Caco-2 (cell line): ENCODE data around the gene CAPZB. TPM values are rescaled to one million over a fixed set of nuclear protein-coding genes. Genes with fewer than 3 reads are reported as not detected.

Source experiments
- BruUV-seq: library from RNA; stranded (reverse); fragments of 400-500 nt; replicated peaks from 2 replicates; lab custom pipeline; 2021; lab: Mats Ljungman, UMichigan
- CTCF ChIA-PET: fragments of 300-600 bp; sonication (Branson Sonifier 250); formaldehyde crosslinking; loops from one replicate; lab custom pipeline; 2022; ENCODE audit warnings: antibody characterized with exemption; lab: Charles Lee
- POLR2A ChIA-PET: fragments of 300-600 bp; sonication (Branson Sonifier 250); formaldehyde crosslinking; loops from one replicate; lab custom pipeline; 2022; ENCODE audit warnings: antibody characterized with exemption; lab: Charles Lee
- DNase-seq, 2 experiments: peaks; one replicate each; pipeline versions ENCODE4 v3.0.0 to v3.0.0-alpha.2; 2020 to 2022
- H3K27me3 ChIP-seq: replicated peaks from 2 replicates; pipeline ENCODE4 v1.6.0; 2011; ENCODE audit warnings: low read length; ENCODE audit not compliant: control insufficient read depth, insufficient read depth
- H3K36me3 ChIP-seq: 2 replicates; pipeline ENCODE4 v1.5.1; 2011; ENCODE audit warnings: low read length; ENCODE audit not compliant: control insufficient read depth, insufficient read depth
- H3K4me1 ChIP-seq: fragments of 250-450 bp; sonication (Bioruptor Pico); 2 replicates; pipeline ENCODE4 v1.5.1; 2020; ENCODE audit warnings: mild to moderate bottlenecking
- H3K4me3 ChIP-seq: 2 replicates; pipeline ENCODE4 v1.5.1; 2011; ENCODE audit warnings: low read depth, mild to moderate bottlenecking, control low read depth, low read length
- H3K9me3 ChIP-seq: fragments of 250-450 bp; sonication (Bioruptor Pico); 2 replicates; pipeline ENCODE4 v1.5.1; 2020; ENCODE audit warnings: mild to moderate bottlenecking, moderate library complexity
- H3K27ac Mint-ChIP-seq: one replicate; pipeline ENCODE4 v1.8.0; 2022; ENCODE audit warnings: mixed read lengths; ENCODE audit not compliant: unreplicated experiment
- H3K27me3 Mint-ChIP-seq: one replicate; pipeline ENCODE4 v1.8.0; 2022; ENCODE audit warnings: mixed read lengths; ENCODE audit not compliant: insufficient read depth, unreplicated experiment
- H3K36me3 Mint-ChIP-seq: one replicate; pipeline ENCODE4 v1.8.0; 2022; ENCODE audit warnings: mild to moderate bottlenecking, mixed read lengths; ENCODE audit not compliant: insufficient read depth, unreplicated experiment
- H3K4me1 Mint-ChIP-seq: one replicate; pipeline ENCODE4 v1.8.0; 2022; ENCODE audit warnings: low read depth, mixed read lengths; ENCODE audit not compliant: unreplicated experiment
- H3K4me3 Mint-ChIP-seq: one replicate; pipeline ENCODE4 v1.8.0; 2022; ENCODE audit warnings: mild to moderate bottlenecking, moderate library complexity, mixed read lengths; ENCODE audit not compliant: unreplicated experiment
- H3K9me3 Mint-ChIP-seq: one replicate; pipeline ENCODE4 v1.8.0; 2022; ENCODE audit warnings: mixed read lengths; ENCODE audit not compliant: unreplicated experiment
- CTCF ChIP-seq, 2 experiments: fragments of 200-600 bp in 1 of 2; IDR thresholded peaks; 1 replicate in 1 of 2; 2 replicates in 1 of 2; pipeline versions ENCODE4 v1.5.1 to v1.8.0; 2011 to 2022; ENCODE audit warnings: antibody characterized with exemption in 1 of 2, control low read depth in 1 of 2, inconsistent platforms in 1 of 2, low read depth in 1 of 2, low read length in 1 of 2, mild to moderate bottlenecking in 1 of 2, moderate library complexity in 1 of 2; ENCODE audit not compliant: insufficient read depth in 1 of 2, severe bottlenecking in 1 of 2, unreplicated experiment in 1 of 2
- intact Hi-C: fragments of 100-400 bp; cut with micrococcal nuclease; formaldehyde crosslinking; loops from one replicate; pipeline ENCODE4 v1.10.0; 2022; ENCODE audit not compliant: unreplicated experiment
- total RNA-seq: library from RNA; stranded (reverse); gene quantifications from 2 replicates; pipeline ENCODE4 v1.2.3, GENCODE V29; 2022

The CAPZB gene
- total RNA-seq, 1 experiment from 2014 or later: 205 TPM

- no TSS peak for BruUV-seq
- H3K4me3 ChIP-seq: no peak overlapping the region
- Mint-ChIP-seq H3K4me1 (peaks cover 14% of the 10 kb centered on the region), H3K27ac (no peak overlapping the region), H3K4me3 (no peak overlapping the region), H3K9me3 (no peaks in the 10 kb centered on the region), H3K36me3 (peaks cover under 1% of the 10 kb centered on the region), H3K27me3 (no peaks in the 10 kb centered on the region)
- peaks cover 1% of the 10 kb centered on the region for H3K36me3 ChIP-seq
- H3K4me1 ChIP-seq: no peaks in the 10 kb centered on the region
- H3K27me3 ChIP-seq: no peaks in the 10 kb centered on the region
- intact Hi-C loops: loop anchor here (10.0 kb wide), 1 partner anchor 61 kb away; the partner anchor contains the start of genes EMC1 and MRTO4
- CTCF ChIA-PET: no interaction called here
- DNase-seq: no peak
- no peaks in the 10 kb centered on the region for H3K9me3 ChIP-seq
- POLR2A ChIA-PET: no interaction called here
- TF ChIP-seq CTCF (IDR thresholded peaks at IDR 0.05; ENCODE audit: insufficient read depth in 1 of 2, low read depth in 1 of 2, low read length in 1 of 2, severe bottlenecking in 1 of 2, unreplicated experiment in 1 of 2): no peak
These were observed 169.8 kb downstream of the CAPZB start for GRCh38 chr1:19315378-19316198.

GRCh38 chr1:19313961-19314882 is 171.1 kb downstream of the CAPZB start:
- Mint-ChIP-seq H3K4me1 (peaks cover 15% of the 10 kb centered on the region), H3K27me3 (no peaks in the 10 kb centered on the region), H3K4me3 (no peak overlapping the region), H3K9me3 (no peaks in the 10 kb centered on the region), H3K36me3 (peaks cover under 1% of the 10 kb centered on the region), H3K27ac (no peak overlapping the region)
- Histone ChIP-seq H3K36me3 (peaks cover 1% of the 10 kb centered on the region), H3K27me3 (no peaks in the 10 kb centered on the region), H3K4me3 (no peak overlapping the region), H3K4me1 (no peaks in the 10 kb centered on the region), H3K9me3 (no peaks in the 10 kb centered on the region)
- no peak for TF ChIP-seq CTCF (IDR thresholded peaks at IDR 0.05; ENCODE audit: insufficient read depth in 1 of 2, low read depth in 1 of 2, low read length in 1 of 2, severe bottlenecking in 1 of 2, unreplicated experiment in 1 of 2)
- no TSS peak for BruUV-seq
- DNase-seq: no peak
- intact Hi-C loops: loop anchor here (10.0 kb wide), 1 partner anchor 59 kb away; the partner anchor contains the start of genes EMC1 and MRTO4
- CTCF ChIA-PET: no interaction called here
- POLR2A ChIA-PET: interaction anchor here (0.5 kb wide), 1 partner anchor 306 kb away, joined by 3 read pairs; no protein-coding TSS in a partner anchor

GRCh38 chr1:19313636-19313959 is 171.7 kb downstream of the CAPZB start:
- Histone ChIP-seq H3K27me3 (no peaks in the 10 kb centered on the region), H3K9me3 (no peaks in the 10 kb centered on the region), H3K4me1 (no peaks in the 10 kb centered on the region), H3K4me3 (no peak overlapping the region), H3K36me3 (peaks cover 1% of the 10 kb centered on the region)
- intact Hi-C loops: loop anchor here (10.0 kb wide), 1 partner anchor 59 kb away; the partner anchor contains the start of genes EMC1 and MRTO4
- CTCF ChIA-PET: interaction anchor here (0.6 kb wide), 1 partner anchor 298 kb away, joined by 3 read pairs; no protein-coding TSS in a partner anchor
- peak overlapping the region; percentile 84 for H3K4me3 Mint-ChIP-seq
- H3K27ac Mint-ChIP-seq: peak overlapping the region; percentile 29
- TF ChIP-seq CTCF (IDR thresholded peaks at IDR 0.05; ENCODE audit: insufficient read depth in 1 of 2, low read depth in 1 of 2, low read length in 1 of 2, severe bottlenecking in 1 of 2, unreplicated experiment in 1 of 2): no peak
- peaks cover 6% of the 10 kb centered on the region for H3K36me3 Mint-ChIP-seq
- no peaks in the 10 kb centered on the region for H3K27me3 Mint-ChIP-seq
- TSS peak; percentile 61 for BruUV-seq
- DNase-seq: no peak
- no peaks in the 10 kb centered on the region for H3K9me3 Mint-ChIP-seq
- H3K4me1 Mint-ChIP-seq: peaks cover 15% of the 10 kb centered on the region
- POLR2A ChIA-PET: interaction anchor here (0.5 kb wide), 1 partner anchor 306 kb away, joined by 3 read pairs; no protein-coding TSS in a partner anchor
